WERI-Rb-1 (cell line): ENCODE data around the gene CAVIN2.

Experiments
- DNase-seq: peaks from one replicate; pipeline ENCODE4 v3.0.0-alpha.2; 2020
- H3K27ac ChIP-seq: fragments of 250-450 bp; sonication (Bioruptor Pico); 2 replicates; pipeline ENCODE4 v1.5.1; 2020; ENCODE audit warnings: mild to moderate bottlenecking, moderate library complexity
- H3K27me3 ChIP-seq: fragments of 250-450 bp; sonication (Bioruptor Pico); 2 replicates; pipeline ENCODE4 v1.5.1; 2021; ENCODE audit warnings: mild to moderate bottlenecking, low read depth, moderate library complexity; ENCODE audit not compliant: insufficient read depth, severe bottlenecking
- H3K36me3 ChIP-seq: fragments of 250-450 bp; sonication (Bioruptor Pico); 2 replicates; pipeline ENCODE4 v1.5.1; 2020; ENCODE audit warnings: mild to moderate bottlenecking, moderate library complexity
- H3K4me3 ChIP-seq: 2 replicates; pipeline ENCODE4 v1.5.1; 2011; ENCODE audit warnings: low read depth, mild to moderate bottlenecking, control low read depth, low read length
- H3K9me3 ChIP-seq: fragments of 250-450 bp; sonication (Bioruptor Pico); 2 replicates; pipeline ENCODE4 v1.5.1; 2021; ENCODE audit warnings: mild to moderate bottlenecking, moderate library complexity; ENCODE audit not compliant: severe bottlenecking
- CTCF ChIP-seq: IDR thresholded peaks from 2 replicates; pipeline ENCODE4 v1.5.1; 2011; ENCODE audit warnings: low read depth, mild to moderate bottlenecking, control low read depth, inconsistent platforms, low read length

The CAVIN2 gene

GRCh38 chr2:191853843-191854242 lies 7.0 kb upstream of the CAVIN2 start:
- Histone ChIP-seq H3K4me3 (no peak overlapping the region), H3K36me3 (no peaks in the 10 kb centered on the region), H3K27ac (no peak overlapping the region), H3K27me3 (no peaks in the 10 kb centered on the region), H3K9me3 (no peaks in the 10 kb centered on the region)
- DNase-seq, result no peak
- no peak for TF ChIP-seq CTCF

GRCh38 chr2:191851158-191851557 lies 4.3 kb upstream of the CAVIN2 start:
- no peak for TF ChIP-seq CTCF
- Histone ChIP-seq H3K27ac (no peak overlapping the region), H3K4me3 (no peak overlapping the region), H3K9me3 (no peaks in the 10 kb centered on the region), H3K27me3 (no peaks in the 10 kb centered on the region), H3K36me3 (no peaks in the 10 kb centered on the region)
- no peak for DNase-seq

GRCh38 chr2:191848771-191849767 lies 2.2 kb upstream of the CAVIN2 start:
- H3K27ac ChIP-seq, result no peak overlapping the region
- no peaks in the 10 kb centered on the region for H3K9me3 ChIP-seq
- no peaks in the 10 kb centered on the region for H3K27me3 ChIP-seq
- no peaks in the 10 kb centered on the region for H3K36me3 ChIP-seq
- no peak overlapping the region for H3K4me3 ChIP-seq
- no peak for DNase-seq
- TF ChIP-seq CTCF, result no peak

GRCh38 chr2:191847764-191848163 lies 876 bp upstream of the CAVIN2 start:
- H3K4me3 ChIP-seq, result no peak overlapping the region
- H3K36me3 ChIP-seq, result no peaks in the 10 kb centered on the region
- no peaks in the 10 kb centered on the region for H3K9me3 ChIP-seq
- no peaks in the 10 kb centered on the region for H3K27me3 ChIP-seq
- no peak overlapping the region for H3K27ac ChIP-seq
- TF ChIP-seq CTCF, result no peak
- no peak for DNase-seq

GRCh38 chr2:191845876-191846514 lies 893 bp downstream of the CAVIN2 start:
- peak; percentile 59 for DNase-seq
- Histone ChIP-seq H3K36me3 (no peaks in the 10 kb centered on the region), H3K4me3 (no peak overlapping the region), H3K9me3 (no peaks in the 10 kb centered on the region), H3K27ac (peak overlapping the region; percentile 80), H3K27me3 (no peaks in the 10 kb centered on the region)
- TF ChIP-seq CTCF, result no peak
